Loucy (cell line): ENCODE results near the gene CLEC18B.

Experiments used
- H2AFZ ChIP-seq: fragments of 200-600 bp; sonication (generic); 2 replicates; pipeline ENCODE4 v1.6.0; 2016; ENCODE audit warnings: antibody characterized with exemption, mild to moderate bottlenecking, low read length, moderate library complexity
- H3F3A ChIP-seq: fragments of 200-600 bp; 2 replicates; pipeline ENCODE4 v1.6.0; 2016; ENCODE audit warnings: antibody characterized with exemption, low read depth, mild to moderate bottlenecking
- H3K27me3 ChIP-seq: fragments of 200-600 bp; sonication (generic); 2 replicates; pipeline ENCODE4 v1.6.1; 2014; ENCODE audit warnings: low read length, mild to moderate bottlenecking; ENCODE audit not compliant: insufficient read depth, poor library complexity, severe bottlenecking
- H3K36me3 ChIP-seq: fragments of 200-600 bp; sonication (generic); 2 replicates; pipeline ENCODE4 v1.6.1; 2016; ENCODE audit warnings: low read length; ENCODE audit not compliant: insufficient read depth
- H3K4me1 ChIP-seq: fragments of 200-600 bp; sonication (generic); 2 replicates; pipeline ENCODE4 v1.5.1; 2014; ENCODE audit warnings: low read length, mild to moderate bottlenecking; ENCODE audit not compliant: insufficient read depth, poor library complexity, severe bottlenecking
- H3K4me2 ChIP-seq: fragments of 200-600 bp; sonication (generic); 2 replicates; pipeline ENCODE4 v1.6.0; 2014; ENCODE audit warnings: antibody characterized with exemption, low read length, low read depth, mild to moderate bottlenecking; ENCODE audit not compliant: poor library complexity, severe bottlenecking
- H3K4me3 ChIP-seq: fragments of 200-600 bp; sonication (generic); 2 replicates; pipeline ENCODE4 v1.5.1; 2014; ENCODE audit warnings: low read length, mild to moderate bottlenecking, mixed read lengths; ENCODE audit not compliant: poor library complexity, severe bottlenecking
- H3K79me2 ChIP-seq: fragments of 200-600 bp; sonication (generic); 2 replicates; pipeline ENCODE4 v1.6.1; 2014; ENCODE audit warnings: low read length; ENCODE audit not compliant: insufficient read depth
- H3K9ac ChIP-seq: fragments of 200-600 bp; sonication (generic); 2 replicates; pipeline ENCODE4 v1.6.0; 2014; ENCODE audit warnings: mild to moderate bottlenecking, low read depth, low read length, moderate library complexity; ENCODE audit not compliant: poor library complexity, severe bottlenecking
- H3K9me2 ChIP-seq: fragments of 200-600 bp; sonication (generic); replicated peaks from 2 replicates; pipeline ENCODE4 v1.6.1; 2016; ENCODE audit warnings: low read depth, low read length, mixed read lengths
- H3K9me3 ChIP-seq: fragments of 200-600 bp; sonication (generic); 2 replicates; pipeline ENCODE4 v1.6.1; 2014; ENCODE audit warnings: mild to moderate bottlenecking, antibody characterized with exemption, low read length, low read depth; ENCODE audit not compliant: insufficient read depth
- H4K20me1 ChIP-seq: fragments of 200-600 bp; sonication (generic); 2 replicates; pipeline ENCODE4 v1.6.0; 2014; ENCODE audit warnings: antibody characterized with exemption, low read length, mild to moderate bottlenecking; ENCODE audit not compliant: insufficient read depth, poor library complexity, severe bottlenecking
- CTCF ChIP-seq: fragments of 200-600 bp; sonication (generic); conservative IDR thresholded peaks from 2 replicates; pipeline ENCODE4 v1.5.1; 2014; ENCODE audit warnings: mild to moderate bottlenecking, antibody characterized with exemption, low read length
- EZH2phosphoT487 ChIP-seq: fragments of 200-600 bp; IDR thresholded peaks from 2 replicates; pipeline ENCODE4 v1.6.1; 2018; ENCODE audit warnings: antibody characterized with exemption, mild to moderate bottlenecking, moderate library complexity, borderline replicate concordance

The CLEC18B gene

DNA sequence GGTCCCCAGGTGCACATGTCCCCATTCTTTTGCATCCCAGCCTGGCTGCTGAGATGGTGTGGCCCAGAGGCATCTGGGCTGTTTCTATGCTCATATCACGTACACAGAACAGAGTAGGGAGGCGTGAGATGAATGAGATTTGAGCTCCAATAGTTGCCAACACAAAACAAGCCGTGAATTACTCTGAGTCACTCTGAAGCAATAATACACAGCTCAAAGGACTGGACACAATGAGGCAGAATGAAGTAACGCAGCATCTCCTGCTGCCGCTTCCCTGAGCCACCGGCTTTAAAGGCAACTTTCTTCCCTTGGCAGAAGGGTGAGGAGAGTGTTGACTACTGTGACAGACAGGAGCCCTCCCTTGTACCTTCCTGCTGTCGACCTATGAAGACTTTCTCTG lies 33.9 kb upstream of the CLEC18B start:
- no peak overlapping the region for H3K4me3 ChIP-seq
- H3K4me1 ChIP-seq, result no peaks in the 10 kb centered on the region
- no peak for TF ChIP-seq EZH2phosphoT487
- no peak for TF ChIP-seq CTCF
- no peak overlapping the region for H3K4me2 ChIP-seq
- no peaks in the 10 kb centered on the region for H3K27me3 ChIP-seq
- H4K20me1 ChIP-seq, result no peaks in the 10 kb centered on the region
- H3K9me3 ChIP-seq, result no peaks in the 10 kb centered on the region
- H3K9me2 ChIP-seq, result no peaks in the 10 kb centered on the region
- no peaks in the 10 kb centered on the region for H3K79me2 ChIP-seq
- no peak overlapping the region for H2AFZ ChIP-seq
- no peaks in the 10 kb centered on the region for H3F3A ChIP-seq
- no peak overlapping the region for H3K9ac ChIP-seq
- peaks cover 42% of the 10 kb centered on the region; the same call in 1 of the 2 replicates for H3K36me3 ChIP-seq

DNA sequence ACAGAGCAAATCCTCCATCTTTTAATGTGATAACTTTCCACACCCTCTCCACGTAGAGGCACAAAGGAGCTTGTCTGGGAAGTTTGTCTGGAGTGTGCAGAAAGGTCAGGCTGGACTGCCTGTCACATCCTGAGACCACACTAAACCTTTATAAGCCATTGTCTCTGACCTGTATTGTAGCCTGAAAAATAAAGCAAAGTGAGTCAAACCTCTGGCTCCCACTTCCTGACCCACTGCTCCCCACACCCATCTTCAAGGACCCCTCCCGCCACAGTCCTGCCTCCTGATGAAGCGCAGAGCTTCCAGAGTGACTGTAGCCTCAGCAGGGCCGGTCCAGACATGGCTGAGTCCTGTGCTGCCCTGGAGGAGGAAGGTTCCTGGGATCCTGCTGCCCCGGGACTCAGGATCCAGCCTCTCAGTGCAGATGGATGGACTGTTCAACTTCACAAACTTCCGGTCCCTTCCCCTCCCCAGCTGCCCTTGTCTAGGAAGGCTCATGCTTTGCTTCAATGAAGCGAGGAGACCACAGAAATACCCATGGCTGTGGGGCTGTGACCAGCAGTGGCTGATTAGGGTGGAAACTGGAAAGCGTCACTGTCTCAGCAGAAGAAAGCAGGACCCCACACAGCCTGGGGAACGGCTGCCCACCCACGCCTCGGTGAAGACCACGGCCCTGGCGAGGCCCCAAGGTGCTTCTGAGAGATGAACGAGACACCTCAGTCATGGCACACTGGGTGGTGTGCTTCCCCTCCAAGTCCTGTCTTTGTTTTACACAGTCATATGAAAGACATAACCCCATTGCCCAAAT lies 30.9 kb upstream of the CLEC18B start:
- no peak overlapping the region for H3K9ac ChIP-seq
- no peaks in the 10 kb centered on the region for H3K4me1 ChIP-seq
- no peaks in the 10 kb centered on the region for H4K20me1 ChIP-seq
- no peaks in the 10 kb centered on the region for H3F3A ChIP-seq
- H3K4me2 ChIP-seq, result no peak overlapping the region
- no peak overlapping the region for H3K4me3 ChIP-seq
- peaks cover 26% of the 10 kb centered on the region; the same call in 1 of the 2 replicates for H3K36me3 ChIP-seq
- no peak overlapping the region for H2AFZ ChIP-seq
- no peaks in the 10 kb centered on the region for H3K79me2 ChIP-seq
- H3K27me3 ChIP-seq, result no peaks in the 10 kb centered on the region
- no peaks in the 10 kb centered on the region for H3K9me2 ChIP-seq
- no peaks in the 10 kb centered on the region for H3K9me3 ChIP-seq
- TF ChIP-seq CTCF (no peak), EZH2phosphoT487 (no peak)

- no peaks in the 10 kb centered on the region for H3F3A ChIP-seq
- no peaks in the 10 kb centered on the region for H3K9me3 ChIP-seq
- H3K36me3 ChIP-seq, result peaks cover 20% of the 10 kb centered on the region; the same call in 1 of the 2 replicates
- no peak overlapping the region for H3K9ac ChIP-seq
- no peak overlapping the region for H3K4me2 ChIP-seq
- H3K9me2 ChIP-seq, result no peaks in the 10 kb centered on the region
- H3K27me3 ChIP-seq, result no peaks in the 10 kb centered on the region
- no peaks in the 10 kb centered on the region for H4K20me1 ChIP-seq
- H2AFZ ChIP-seq, result no peak overlapping the region
- TF ChIP-seq EZH2phosphoT487 (no peak), CTCF (no peak)
- no peaks in the 10 kb centered on the region for H3K4me1 ChIP-seq
- no peaks in the 10 kb centered on the region for H3K79me2 ChIP-seq
- no peak overlapping the region for H3K4me3 ChIP-seq
Observed at GRCh38 chr16:74450967-74451760, 29.9 kb upstream of the CLEC18B start.
